NCI-H748 treated with DMSO at 0.1 percent for 48 hours (cell line): ENCODE measurements around the gene VLDLR.

Source experiments
- DNase-seq: peaks from one replicate; lab custom pipeline; 2025; lab: John Stamatoyannopoulos, UW

Gene VLDLR

GRCh38 chr9:2620919-2621721, 467 bp upstream of the VLDLR start:
- DNase-seq, result peak; percentile 79

GRCh38 chr9:2622461-2623287, 1.1 kb downstream of the VLDLR start:
- peak; percentile 25 for DNase-seq

DNA sequence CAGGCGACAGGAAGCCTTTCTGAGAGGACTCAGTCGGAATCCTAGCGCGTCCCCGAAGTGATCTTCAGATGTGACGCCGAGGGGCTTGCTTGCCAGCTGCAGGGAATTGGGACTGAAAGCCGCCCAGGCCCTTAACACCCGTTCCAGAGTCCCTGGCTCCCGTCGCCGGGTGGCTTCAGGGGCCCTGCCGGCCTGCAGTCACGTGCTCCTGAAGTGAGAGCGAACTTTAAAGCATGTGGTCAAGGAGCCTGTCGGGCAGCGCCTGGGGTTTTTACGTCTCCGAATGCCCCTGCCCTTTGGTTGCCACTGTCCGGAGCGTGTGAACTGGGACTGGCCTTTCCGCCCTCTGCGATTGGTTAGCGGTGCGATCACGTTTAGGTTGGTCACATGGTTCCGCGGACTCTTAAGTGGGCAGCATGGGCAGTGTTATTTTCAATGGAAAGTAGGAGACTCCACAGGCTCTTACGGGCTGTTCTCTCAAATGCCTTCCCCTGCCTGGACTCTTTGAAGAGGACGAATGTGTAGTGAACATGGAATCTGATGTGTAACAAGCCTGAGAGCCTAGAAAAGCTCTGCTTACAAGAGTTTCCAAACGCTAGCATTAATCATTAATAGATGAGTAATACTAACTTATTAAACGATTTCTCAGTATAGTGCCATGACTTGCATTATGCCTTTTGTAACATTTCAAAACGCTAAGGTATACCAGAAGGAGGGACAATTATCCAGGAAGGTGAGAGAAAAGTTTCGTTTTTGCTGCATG, 1.9 kb downstream of the VLDLR start:
- peak; percentile 46 for DNase-seq

DNA sequence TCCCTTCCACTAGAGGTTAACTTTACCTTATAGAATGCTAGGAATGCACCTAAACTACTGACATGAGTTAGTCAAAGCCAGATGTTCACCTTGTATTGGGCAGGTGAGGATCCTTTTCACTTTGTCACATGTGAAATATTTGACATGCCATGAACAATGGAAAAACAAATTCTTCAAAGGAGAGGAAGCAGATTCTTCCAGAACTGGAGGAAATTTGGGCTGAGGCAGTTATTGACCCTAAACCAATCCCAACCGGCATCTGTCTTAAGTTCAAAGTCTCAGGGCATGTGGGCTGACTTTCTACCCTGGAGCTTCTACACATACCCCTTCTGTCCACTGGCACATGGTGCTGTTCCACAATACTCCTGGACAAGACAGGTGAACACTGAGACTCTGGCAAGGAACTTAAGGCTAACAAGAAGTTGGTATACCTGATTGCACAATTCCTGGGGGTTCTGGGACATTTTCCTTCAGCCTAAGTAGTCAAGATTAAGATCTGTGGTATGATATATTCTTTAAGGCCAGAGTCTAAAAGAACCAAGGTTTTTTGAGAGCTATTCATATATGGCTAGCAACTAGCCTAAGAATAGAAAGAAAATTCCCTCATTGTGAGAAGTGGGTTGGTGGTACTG, 2.6 kb downstream of the VLDLR start:
- DNase-seq, result no peak

GRCh38 chr9:2625427-2625826, 3.8 kb downstream of the VLDLR start:
- no peak for DNase-seq

GRCh38 chr9:2628919-2629318, 7.3 kb downstream of the VLDLR start:
- DNase-seq, result no peak

GRCh38 chr9:2630158-2630557, 8.6 kb downstream of the VLDLR start:
- DNase-seq, result no peak

DNA sequence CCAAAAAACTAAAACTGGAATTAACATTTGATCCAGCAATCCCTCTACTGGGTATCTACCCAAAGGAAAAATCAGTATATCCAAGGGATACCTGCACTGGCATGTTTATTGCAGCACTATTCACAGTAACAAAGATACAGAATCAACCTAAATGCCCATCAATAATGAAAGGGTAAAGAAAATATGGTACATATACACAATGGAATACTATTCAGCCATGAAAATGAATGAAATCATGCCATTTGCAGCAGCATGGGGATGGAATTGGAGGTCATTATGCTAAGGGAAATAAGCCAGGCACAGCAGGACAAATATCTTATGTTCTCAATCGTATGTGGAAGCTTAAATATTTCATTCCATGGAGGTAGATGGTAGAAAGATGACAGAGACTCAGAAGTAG, 9.7 kb downstream of the VLDLR start:
- no peak for DNase-seq

DNA sequence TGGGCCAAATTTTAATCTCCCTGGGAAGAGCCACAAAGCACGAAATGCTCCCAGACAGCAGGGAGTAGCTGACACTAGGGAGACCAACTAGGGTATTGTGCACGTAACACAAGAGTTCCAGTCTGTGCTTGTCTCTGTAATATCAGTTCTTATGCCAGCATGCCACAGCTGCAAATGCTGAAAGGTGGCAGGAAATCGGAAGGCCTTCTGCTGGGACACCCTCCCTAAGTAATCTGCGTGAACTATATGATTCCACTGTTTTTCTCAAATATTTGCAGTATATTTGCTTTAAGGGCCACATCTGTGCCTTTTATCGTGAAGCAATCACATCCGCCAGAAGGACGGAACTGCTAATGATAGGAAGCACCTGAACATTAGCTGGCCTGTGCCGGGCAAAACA, 12.6 kb downstream of the VLDLR start:
- no peak for DNase-seq

- no peak for DNase-seq
Observed at GRCh38 chr9:2634818-2635217, 13.2 kb downstream of the VLDLR start.

GRCh38 chr9:2635922-2636321, 14.3 kb downstream of the VLDLR start:
- DNase-seq, result no peak

GRCh38 chr9:2637390-2637789, 15.8 kb downstream of the VLDLR start:
- DNase-seq, result no peak

DNA sequence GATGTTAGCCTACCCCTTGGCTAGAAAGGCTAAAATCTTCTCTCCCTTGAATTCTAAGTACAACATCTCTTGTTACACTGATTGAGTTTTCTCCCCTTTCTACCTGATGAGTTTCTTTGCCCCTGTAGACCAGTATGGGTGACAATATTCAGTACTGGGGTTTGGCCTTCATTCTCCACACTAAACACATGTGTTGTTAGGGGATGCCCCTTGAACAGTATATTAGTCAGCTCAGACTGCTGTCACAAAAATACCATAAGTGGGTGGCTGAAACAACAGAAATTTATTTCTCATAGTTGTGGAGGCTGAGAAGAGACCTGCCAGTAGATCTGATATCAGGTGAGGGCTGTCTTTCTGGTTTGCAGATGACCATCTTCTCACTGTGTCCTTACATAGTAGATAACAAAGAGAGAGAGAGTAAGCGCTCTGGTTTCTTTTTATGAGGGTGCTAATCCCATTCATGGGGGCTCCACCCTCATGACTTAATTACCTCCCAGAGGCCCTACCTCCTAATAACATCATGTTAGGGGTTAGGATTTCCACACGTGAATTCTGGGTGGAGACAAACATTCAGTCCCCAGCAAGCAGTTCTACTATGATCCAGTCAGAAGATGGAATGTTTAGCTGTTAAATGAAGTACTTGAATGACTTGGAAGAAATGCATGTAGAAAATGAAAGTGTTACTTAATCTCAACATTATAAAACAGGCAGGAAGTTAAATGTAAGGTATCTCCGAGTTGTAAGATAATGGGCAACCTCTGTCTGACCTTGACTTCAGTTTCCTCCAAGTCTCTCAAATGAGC, 17.5 kb downstream of the VLDLR start:
- DNase-seq, result no peak

- DNase-seq, result no peak
Observed at GRCh38 chr9:2639786-2640185, 18.2 kb downstream of the VLDLR start.

GRCh38 chr9:2640570-2640969, 19.0 kb downstream of the VLDLR start:
- DNase-seq, result no peak

- no peak for DNase-seq
Observed at GRCh38 chr9:2641033-2641432, 19.4 kb downstream of the VLDLR start.

- no peak for DNase-seq
Observed at GRCh38 chr9:2642068-2642467, 20.5 kb downstream of the VLDLR start.

- no peak for DNase-seq
Observed at GRCh38 chr9:2645569-2645968, 24.0 kb downstream of the VLDLR start.

DNA sequence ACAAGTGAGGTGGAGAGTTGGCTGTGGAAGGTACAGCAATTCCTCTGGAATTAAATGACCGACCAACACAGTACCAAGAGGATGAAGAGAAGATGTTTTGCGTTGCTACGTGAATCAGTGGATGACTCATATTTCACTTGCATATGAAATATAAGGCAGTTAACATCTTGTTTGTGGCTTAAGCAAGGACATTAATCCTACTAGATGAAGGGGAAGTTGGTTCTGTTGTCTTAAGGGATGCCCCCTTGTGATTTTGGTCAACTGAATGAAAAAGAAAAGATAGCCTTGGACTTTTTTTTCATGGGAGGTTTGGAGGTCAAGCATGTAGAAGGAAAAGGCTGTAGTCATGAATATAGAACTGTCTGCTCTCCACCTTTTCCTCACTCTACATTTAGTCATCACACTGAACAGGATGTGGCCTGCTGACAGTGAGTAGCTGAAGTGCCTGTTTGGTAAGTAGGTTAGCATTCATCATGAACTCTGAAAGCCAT, 33.9 kb downstream of the VLDLR start:
- DNase-seq, result no peak

GRCh38 chr9:2657427-2657826, 35.8 kb downstream of the VLDLR start:
- DNase-seq, result no peak

- DNase-seq, result no peak
Observed at GRCh38 chr9:2662496-2662895, 40.9 kb downstream of the VLDLR start.
